GM18520 (cell line): ENCODE measurements around the gene ANKMY1.
"Not testable (repeated sequence)": the region's sequence is repeated elsewhere in the genome, so short reads cannot be mapped to it uniquely, and the experiment has no call there.

Experiments
- ATAC-seq: cut with Tn5 transposase; IDR thresholded peaks from one replicate; pipeline ENCODE4 v1.9.1; 2021; ENCODE audit not compliant: unreplicated experiment

Gene ANKMY1

GRCh38 chr2:240556553-240557100 lies 1.2 kb downstream of the ANKMY1 start:
- no peak for ATAC-seq

GRCh38 chr2:240555541-240556250 lies 2.1 kb downstream of the ANKMY1 start:
- ATAC-seq = no peak

GRCh38 chr2:240554767-240555493 lies 2.9 kb downstream of the ANKMY1 start:
- no peak for ATAC-seq

- ATAC-seq = no peak
Observed at GRCh38 chr2:240553956-240554480, 3.8 kb downstream of the ANKMY1 start.

- ATAC-seq = no peak
Observed at GRCh38 chr2:240551811-240552210, 6.0 kb downstream of the ANKMY1 start.

GRCh38 chr2:240551288-240551687 lies 6.5 kb downstream of the ANKMY1 start:
- ATAC-seq = no peak

- ATAC-seq = no peak
Observed at GRCh38 chr2:240539906-240540305, 17.9 kb downstream of the ANKMY1 start.

GRCh38 chr2:240539101-240539500 lies 18.7 kb downstream of the ANKMY1 start:
- not testable (repeated sequence) for ATAC-seq

GRCh38 chr2:240538031-240538780 lies 19.6 kb downstream of the ANKMY1 start:
- no peak for ATAC-seq

GRCh38 chr2:240532031-240532775 lies 25.6 kb downstream of the ANKMY1 start:
- ATAC-seq = no peak

GRCh38 chr2:240531038-240531437 lies 26.8 kb downstream of the ANKMY1 start:
- ATAC-seq = no peak

GRCh38 chr2:240530181-240530580 lies 27.6 kb downstream of the ANKMY1 start:
- no peak for ATAC-seq

- no peak for ATAC-seq
Observed at GRCh38 chr2:240529344-240529999, 28.3 kb downstream of the ANKMY1 start.

- no peak for ATAC-seq
Observed at GRCh38 chr2:240528406-240529040, 29.3 kb downstream of the ANKMY1 start.

- ATAC-seq = no peak
Observed at GRCh38 chr2:240527153-240527750, 30.5 kb downstream of the ANKMY1 start.

GRCh38 chr2:240526521-240526920 lies 31.3 kb downstream of the ANKMY1 start:
- ATAC-seq = no peak

GRCh38 chr2:240525802-240526201 lies 32.0 kb downstream of the ANKMY1 start:
- ATAC-seq = no peak

- ATAC-seq = no peak
Observed at GRCh38 chr2:240524963-240525718, 32.6 kb downstream of the ANKMY1 start.
